ENCODE measurements around the gene CHCHD10. TPM values are rescaled to one million over a fixed set of nuclear protein-coding genes. Genes with fewer than 3 reads are reported as not detected.

Gene CHCHD10
- total and polyA plus RNA-seq, 8 donors, result 5.8 to 589 (median 126) TPM

- peak in 1 of 2 donors; percentile 5 for DNase-seq
- intact Hi-C loops (cut with DNase I; ENCODE audit: low total_unique reads), result no loop called here
- 71 to 81% (median 76%) methylated on average over 13 to 15 of the region's 15 CpGs for WGBS, 5 donors
- Histone ChIP-seq H3K4me1 (peaks cover 21 to 34% (median 32%) of the 10 kb centered on the region in 4 donors), H3K9me3 (no peaks in the 10 kb centered on the region), H3K4me3 (no peak overlapping the region), H3K27ac (peak overlapping the region in 1 of 5 donors; percentile 49), H3K36me3 (no peaks in the 10 kb centered on the region), H3K27me3 (no peaks in the 10 kb centered on the region)
- TF ChIP-seq, protein P1, sequence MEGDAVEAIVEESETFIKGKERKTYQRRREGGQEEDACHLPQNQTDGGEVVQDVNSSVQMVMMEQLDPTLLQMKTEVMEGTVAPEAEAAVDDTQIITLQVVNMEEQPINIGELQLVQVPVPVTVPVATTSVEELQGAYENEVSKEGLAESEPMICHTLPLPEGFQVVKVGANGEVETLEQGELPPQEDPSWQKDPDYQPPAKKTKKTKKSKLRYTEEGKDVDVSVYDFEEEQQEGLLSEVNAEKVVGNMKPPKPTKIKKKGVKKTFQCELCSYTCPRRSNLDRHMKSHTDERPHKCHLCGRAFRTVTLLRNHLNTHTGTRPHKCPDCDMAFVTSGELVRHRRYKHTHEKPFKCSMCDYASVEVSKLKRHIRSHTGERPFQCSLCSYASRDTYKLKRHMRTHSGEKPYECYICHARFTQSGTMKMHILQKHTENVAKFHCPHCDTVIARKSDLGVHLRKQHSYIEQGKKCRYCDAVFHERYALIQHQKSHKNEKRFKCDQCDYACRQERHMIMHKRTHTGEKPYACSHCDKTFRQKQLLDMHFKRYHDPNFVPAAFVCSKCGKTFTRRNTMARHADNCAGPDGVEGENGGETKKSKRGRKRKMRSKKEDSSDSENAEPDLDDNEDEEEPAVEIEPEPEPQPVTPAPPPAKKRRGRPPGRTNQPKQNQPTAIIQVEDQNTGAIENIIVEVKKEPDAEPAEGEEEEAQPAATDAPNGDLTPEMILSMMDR (IDR thresholded peaks at IDR 0.05), result no peak
- no peak for TF ChIP-seq EP300 (IDR thresholded peaks at IDR 0.05)
- TF ChIP-seq POLR2AphosphoS5 (IDR thresholded peaks at IDR 0.05), result no peak
- TF ChIP-seq POLR2A (IDR thresholded peaks at IDR 0.05), result no peak
These were observed 15.7 kb upstream of the CHCHD10 start for GRCh38 chr22:23783265-23784150.

DNA sequence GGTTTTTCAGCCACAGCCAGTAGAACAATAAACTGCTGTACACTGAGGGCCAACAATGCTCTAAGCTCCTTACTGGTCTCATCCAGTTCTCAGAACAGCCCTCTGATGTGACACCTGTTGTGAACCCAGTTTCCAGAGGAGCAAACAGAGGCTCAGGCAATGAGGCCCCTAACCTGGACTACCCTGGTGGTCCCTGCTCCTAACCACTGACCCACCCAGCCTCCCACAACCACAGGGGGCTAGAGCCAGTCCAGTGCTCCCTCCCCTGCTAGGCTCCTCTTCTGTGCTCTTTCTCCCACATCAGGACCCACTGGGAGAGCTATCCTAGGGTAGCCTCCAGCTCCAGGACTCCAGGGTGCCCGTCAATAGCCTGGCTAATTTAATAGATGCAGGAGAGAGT is 14.9 kb upstream of the CHCHD10 start:
- Histone ChIP-seq H3K4me3 (no peak overlapping the region), H3K4me1 (peaks cover 13 to 31% (median 26%) of the 10 kb centered on the region in 4 donors), H3K27ac (no peak overlapping the region), H3K9me3 (no peaks in the 10 kb centered on the region), H3K27me3 (no peaks in the 10 kb centered on the region), H3K36me3 (no peaks in the 10 kb centered on the region)
- no peak for TF ChIP-seq POLR2AphosphoS5 (IDR thresholded peaks at IDR 0.05)
- TF ChIP-seq EP300 (IDR thresholded peaks at IDR 0.05), result no peak
- TF ChIP-seq, protein P1 (IDR thresholded peaks at IDR 0.05), result no peak
- no peak for TF ChIP-seq POLR2A (IDR thresholded peaks at IDR 0.05)
- 90 to 100% (median 93%) methylated on average over 1 of the region's 1 CpG for WGBS, 5 donors
- intact Hi-C loops (cut with DNase I; ENCODE audit: low total_unique reads), result no loop called here
- DNase-seq, result peak in 1 of 2 donors; percentile 1

DNA sequence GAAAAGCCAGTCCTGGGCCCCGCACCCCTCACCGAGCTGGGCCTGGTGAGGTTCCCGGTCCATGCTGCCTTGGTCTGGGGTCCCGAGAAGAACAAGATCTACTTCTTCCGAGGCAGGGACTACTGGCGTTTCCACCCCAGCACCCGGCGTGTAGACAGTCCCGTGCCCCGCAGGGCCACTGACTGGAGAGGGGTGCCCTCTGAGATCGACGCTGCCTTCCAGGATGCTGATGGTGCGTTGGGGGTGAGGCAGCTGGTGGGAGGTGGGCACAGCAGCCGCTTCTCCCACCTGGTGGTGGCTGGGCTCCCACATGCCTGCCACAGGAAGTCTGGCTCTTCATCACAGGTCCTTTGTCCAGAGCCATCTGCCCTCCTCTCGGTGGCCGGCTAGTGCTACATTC is 14.5 kb upstream of the CHCHD10 start:
- no peaks in the 10 kb centered on the region for H3K9me3 ChIP-seq
- H3K27ac ChIP-seq, result no peak overlapping the region
- peak in 1 of 2 donors; percentile 1 for DNase-seq
- WGBS, 5 donors, result 91 to 96% (median 94%) methylated on average over 11 to 16 of the region's 16 CpGs
- no peaks in the 10 kb centered on the region for H3K27me3 ChIP-seq
- intact Hi-C loops (cut with DNase I; ENCODE audit: low total_unique reads), result no loop called here
- TF ChIP-seq, protein P1 (IDR thresholded peaks at IDR 0.05), result no peak
- no peak for TF ChIP-seq EP300 (IDR thresholded peaks at IDR 0.05)
- no peak for TF ChIP-seq POLR2AphosphoS5 (IDR thresholded peaks at IDR 0.05)
- TF ChIP-seq POLR2A (IDR thresholded peaks at IDR 0.05), result no peak
- H3K4me3 ChIP-seq, result no peak overlapping the region
- no peaks in the 10 kb centered on the region for H3K36me3 ChIP-seq
- peaks cover 11 to 33% (median 25%) of the 10 kb centered on the region in 4 donors for H3K4me1 ChIP-seq

DNA sequence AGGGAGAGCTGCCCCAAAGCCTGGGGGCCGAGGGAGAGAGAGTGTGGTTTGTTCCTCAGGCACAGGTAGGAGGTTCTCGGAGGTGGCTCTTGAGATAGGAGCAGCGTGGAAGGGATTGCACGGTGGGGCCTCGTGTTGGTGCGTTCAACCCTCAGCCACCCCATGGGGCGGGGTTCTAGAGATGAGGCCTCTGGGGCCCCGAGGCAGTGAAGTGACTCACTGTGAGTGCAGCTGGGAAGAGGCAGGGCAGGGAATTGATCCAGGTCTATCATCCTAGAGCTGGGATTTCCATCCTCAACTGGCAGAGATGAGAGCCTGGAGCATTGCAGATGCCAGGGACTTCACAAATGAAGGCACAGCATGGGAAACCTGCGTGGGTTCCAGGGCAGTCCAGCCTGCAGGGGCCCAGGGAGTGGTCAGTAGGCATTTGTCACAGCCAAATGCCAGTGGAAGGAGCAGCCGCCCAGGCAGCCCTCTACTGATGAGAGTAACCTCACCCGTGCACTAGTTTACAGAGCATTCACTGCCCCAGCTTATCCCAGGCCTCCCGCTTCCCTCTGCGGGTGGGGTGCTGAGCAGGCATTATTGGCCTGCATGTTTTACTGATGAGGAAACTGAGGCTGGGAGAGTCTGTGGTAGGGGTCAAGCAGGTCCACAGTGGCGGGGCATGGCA is 13.9 kb upstream of the CHCHD10 start:
- WGBS, 5 donors, result 75 to 85% (median 81%) methylated on average over 10 to 14 of the region's 14 CpGs
- H3K27me3 ChIP-seq, result no peaks in the 10 kb centered on the region
- no peaks in the 10 kb centered on the region for H3K36me3 ChIP-seq
- H3K4me1 ChIP-seq, result peaks cover 11 to 33% (median 24%) of the 10 kb centered on the region in 4 donors
- intact Hi-C loops (cut with DNase I; ENCODE audit: low total_unique reads), result no loop called here
- peak in 1 of 2 donors; percentile 26 for DNase-seq
- TF ChIP-seq, protein P1 (IDR thresholded peaks at IDR 0.05), result no peak
- no peak for TF ChIP-seq EP300 (IDR thresholded peaks at IDR 0.05)
- TF ChIP-seq POLR2A (IDR thresholded peaks at IDR 0.05), result no peak
- no peak for TF ChIP-seq POLR2AphosphoS5 (IDR thresholded peaks at IDR 0.05)
- H3K9me3 ChIP-seq, result no peaks in the 10 kb centered on the region
- no peak overlapping the region for H3K4me3 ChIP-seq
- H3K27ac ChIP-seq, result no peak overlapping the region
